A673 (cell line): ENCODE measurements around the gene IFI16. TPM values are rescaled to one million over a fixed set of nuclear protein-coding genes. Genes with fewer than 3 reads are reported as not detected.
A peak's percentile ranks its signal among the peaks of the same experiment; 100 is the strongest.

Experiments
- BruUV-seq: library from RNA; stranded (reverse); fragments of 400-500 nt; replicated peaks from 2 replicates; lab custom pipeline; 2021; lab: Mats Ljungman, UMichigan
- CTCF ChIA-PET: fragments of 300-600 bp; sonication (Branson Sonifier 250); formaldehyde crosslinking; loops from one replicate; lab custom pipeline; 2022; ENCODE audit warnings: antibody characterized with exemption; lab: Charles Lee
- POLR2A ChIA-PET: fragments of 300-600 bp; sonication (Branson Sonifier 250); formaldehyde crosslinking; loops from one replicate; lab custom pipeline; 2022; ENCODE audit warnings: antibody characterized with exemption; ENCODE audit not compliant: low non-redundant PET; lab: Charles Lee
- DNase-seq: peaks from one replicate; pipeline ENCODE4 v3.0.0-alpha.2; 2015; ENCODE audit warnings: low spot score
- H3K27ac ChIP-seq: fragments of 200-600 bp; sonication (generic); 2 replicates; pipeline ENCODE4 v1.5.1; 2016; ENCODE audit warnings: mixed run types, low read depth, mild to moderate bottlenecking, mixed read lengths, antibody characterized with exemption, low read length; ENCODE audit not compliant: poor library complexity, severe bottlenecking
- H3K27me3 ChIP-seq: fragments of 200-600 bp; sonication (generic); replicated peaks from 2 replicates; pipeline ENCODE4 v1.6.1; 2017; ENCODE audit warnings: mixed run types, low read depth, mild to moderate bottlenecking, mixed read lengths, antibody characterized with exemption, low read length; ENCODE audit not compliant: insufficient read depth, poor library complexity
- H3K36me3 ChIP-seq: fragments of 200-600 bp; sonication (generic); 2 replicates; pipeline ENCODE4 v1.6.1; 2016; ENCODE audit warnings: mixed run types, mild to moderate bottlenecking, mixed read lengths, antibody characterized with exemption, low read length; ENCODE audit not compliant: insufficient read depth, poor library complexity, severe bottlenecking
- H3K4me1 ChIP-seq: fragments of 200-600 bp; sonication (generic); 2 replicates; pipeline ENCODE4 v1.6.1; 2017; ENCODE audit warnings: mixed run types, mild to moderate bottlenecking, mixed read lengths, antibody characterized with exemption, low read length; ENCODE audit not compliant: insufficient read depth, poor library complexity, severe bottlenecking
- H3K4me3 ChIP-seq: fragments of 200-600 bp; sonication (generic); 2 replicates; pipeline ENCODE4 v1.5.1; 2016; ENCODE audit warnings: low read depth, mixed run types, mild to moderate bottlenecking, mixed read lengths, low read length; ENCODE audit not compliant: poor library complexity, severe bottlenecking
- H3K9me3 ChIP-seq: fragments of 200-600 bp; sonication (generic); 2 replicates; pipeline ENCODE4 v1.6.1; 2016; ENCODE audit warnings: mixed run types, low read depth, mild to moderate bottlenecking, mixed read lengths, antibody characterized with exemption, low read length; ENCODE audit not compliant: poor library complexity, severe bottlenecking
- EZH2 ChIP-seq: fragments of 200-600 bp; sonication (generic); IDR thresholded peaks from 2 replicates; pipeline ENCODE4 v1.6.1; 2017; ENCODE audit warnings: borderline replicate concordance, low read depth, mild to moderate bottlenecking, mixed read lengths, antibody characterized with exemption, low read length; ENCODE audit not compliant: poor library complexity, severe bottlenecking
- intact Hi-C: fragments of 100-400 bp; cut with micrococcal nuclease; formaldehyde crosslinking; loops from one replicate; pipeline ENCODE4 v1.10.0; 2022; ENCODE audit not compliant: unreplicated experiment
- total RNA-seq: library from RNA; stranded (reverse); gene quantifications from 2 replicates; pipeline ENCODE4 v1.2.3, GENCODE V29; 2021
- TF ChIP-seq, protein P1 (sequence below): fragments of 300-800, 200-600 bp; sonication (generic); conservative IDR thresholded peaks from 2 replicates; pipeline ENCODE4 v1.5.1; 2017; ENCODE audit warnings: low read depth, mild to moderate bottlenecking, antibody characterized with exemption, low read length, moderate library complexity, mixed read lengths

The IFI16 gene
- total RNA-seq, 1 experiment from 2014 or later = 87.4 TPM

DNA sequence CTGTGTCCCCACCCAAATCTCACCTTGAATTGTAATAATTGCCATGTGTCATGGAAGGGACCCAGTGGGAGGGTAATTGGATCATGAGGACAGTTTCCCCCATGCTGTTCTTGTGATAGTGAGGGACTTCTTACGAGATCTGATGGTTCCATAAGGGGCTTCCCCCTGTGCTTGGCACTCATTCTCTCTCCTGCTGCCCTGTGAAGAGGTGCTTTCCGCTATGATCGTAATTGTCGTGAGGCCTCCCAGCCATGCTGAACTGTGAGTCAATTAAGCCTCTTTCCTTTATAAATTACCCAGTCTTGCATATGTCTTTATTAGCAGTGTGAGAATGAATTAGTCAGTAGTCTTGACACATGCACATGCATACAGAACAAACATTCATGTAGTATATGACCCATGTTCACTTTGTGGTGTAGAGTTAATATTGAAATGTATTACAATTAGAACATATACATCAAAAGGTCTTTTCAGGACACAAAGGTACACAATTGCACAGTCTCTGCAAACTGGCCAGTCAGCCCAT lies 16.9 kb upstream of the IFI16 start:
- BruUV-seq = no TSS peak
- Histone ChIP-seq H3K36me3 (no peaks in the 10 kb centered on the region), H3K4me1 (no peaks in the 10 kb centered on the region), H3K9me3 (no peaks in the 10 kb centered on the region), H3K4me3 (no peak overlapping the region), H3K27ac (no peak overlapping the region), H3K27me3 (peaks cover 10% of the 10 kb centered on the region)
- TF ChIP-seq, protein P1, sequence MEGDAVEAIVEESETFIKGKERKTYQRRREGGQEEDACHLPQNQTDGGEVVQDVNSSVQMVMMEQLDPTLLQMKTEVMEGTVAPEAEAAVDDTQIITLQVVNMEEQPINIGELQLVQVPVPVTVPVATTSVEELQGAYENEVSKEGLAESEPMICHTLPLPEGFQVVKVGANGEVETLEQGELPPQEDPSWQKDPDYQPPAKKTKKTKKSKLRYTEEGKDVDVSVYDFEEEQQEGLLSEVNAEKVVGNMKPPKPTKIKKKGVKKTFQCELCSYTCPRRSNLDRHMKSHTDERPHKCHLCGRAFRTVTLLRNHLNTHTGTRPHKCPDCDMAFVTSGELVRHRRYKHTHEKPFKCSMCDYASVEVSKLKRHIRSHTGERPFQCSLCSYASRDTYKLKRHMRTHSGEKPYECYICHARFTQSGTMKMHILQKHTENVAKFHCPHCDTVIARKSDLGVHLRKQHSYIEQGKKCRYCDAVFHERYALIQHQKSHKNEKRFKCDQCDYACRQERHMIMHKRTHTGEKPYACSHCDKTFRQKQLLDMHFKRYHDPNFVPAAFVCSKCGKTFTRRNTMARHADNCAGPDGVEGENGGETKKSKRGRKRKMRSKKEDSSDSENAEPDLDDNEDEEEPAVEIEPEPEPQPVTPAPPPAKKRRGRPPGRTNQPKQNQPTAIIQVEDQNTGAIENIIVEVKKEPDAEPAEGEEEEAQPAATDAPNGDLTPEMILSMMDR = no peak
- TF ChIP-seq EZH2 = no peak
- POLR2A ChIA-PET = no interaction called here
- CTCF ChIA-PET = no interaction called here
- intact Hi-C loops = no loop called here
- DNase-seq = no peak

DNA sequence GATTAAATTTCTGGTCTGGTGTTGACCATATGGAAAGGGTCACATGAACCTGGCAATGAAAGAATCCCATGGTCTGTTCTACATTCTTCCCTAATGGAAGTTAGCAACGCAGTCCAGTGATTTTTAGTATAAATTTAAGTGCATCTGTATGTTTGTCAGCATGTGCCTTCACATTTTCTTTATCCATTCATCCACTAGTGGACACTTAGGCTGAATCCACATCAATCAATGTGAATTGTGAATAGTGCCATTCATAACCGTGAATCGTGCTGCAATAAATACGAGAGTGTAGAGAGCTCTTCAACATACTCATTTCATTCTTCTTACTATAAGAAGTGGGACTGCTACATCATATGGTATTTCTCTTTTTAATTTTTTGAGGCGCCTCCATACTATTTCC lies 12.7 kb upstream of the IFI16 start:
- POLR2A ChIA-PET = no interaction called here
- Histone ChIP-seq H3K27ac (no peak overlapping the region), H3K4me3 (no peak overlapping the region), H3K9me3 (no peaks in the 10 kb centered on the region), H3K36me3 (no peaks in the 10 kb centered on the region), H3K27me3 (no peaks in the 10 kb centered on the region), H3K4me1 (peaks cover 26% of the 10 kb centered on the region)
- BruUV-seq = no TSS peak
- intact Hi-C loops = loop anchor here (5.0 kb wide), 1 partner anchor 795 kb away; no protein-coding TSS in a partner anchor
- CTCF ChIA-PET = no interaction called here
- DNase-seq = no peak
- TF ChIP-seq, protein P1 = no peak
- TF ChIP-seq EZH2 = no peak

DNA sequence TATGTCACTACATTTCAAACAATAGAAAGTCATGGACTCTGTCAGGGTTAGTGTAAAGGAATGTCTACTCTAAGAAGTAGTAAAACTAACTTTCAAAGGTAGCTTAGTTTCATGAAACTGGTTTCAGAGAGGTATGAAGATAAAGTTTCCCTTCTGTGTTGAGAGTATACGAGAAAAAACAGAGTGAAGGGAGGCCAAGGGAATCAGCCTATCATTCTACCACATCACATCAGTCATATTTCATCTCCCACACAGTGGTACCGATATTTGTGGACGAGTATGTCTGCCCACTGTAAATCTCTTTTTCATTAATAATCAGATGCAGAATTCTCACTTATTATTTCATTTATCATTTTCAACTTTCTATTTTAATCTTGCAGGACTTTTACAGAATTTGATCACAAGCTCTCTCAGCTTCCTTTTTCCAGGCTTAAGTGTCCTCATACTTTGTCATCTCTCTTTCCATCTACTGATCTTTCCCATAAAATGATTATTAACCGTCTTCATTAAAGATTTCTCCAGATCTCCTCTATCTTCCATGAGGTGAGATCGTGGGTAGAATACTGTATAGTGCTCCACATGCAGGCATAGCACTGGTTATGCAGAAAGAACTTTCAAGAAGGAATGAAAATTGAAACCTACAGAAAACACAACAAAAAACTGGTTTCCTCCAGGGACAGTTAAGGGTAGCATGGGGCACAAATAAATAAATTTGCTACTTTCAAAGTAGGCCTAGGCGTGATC lies 11.5 kb upstream of the IFI16 start:
- CTCF ChIA-PET = interaction anchor here (1.0 kb wide), 1 partner anchor 492 kb away, joined by 5 read pairs; no protein-coding TSS in a partner anchor
- no peak overlapping the region for H3K27ac ChIP-seq
- H3K27me3 ChIP-seq = no peaks in the 10 kb centered on the region
- DNase-seq = no peak
- POLR2A ChIA-PET = interaction anchor here (0.6 to 0.7 kb wide), 2 partner anchors 57 to 750 kb away, joined by 3 to 4 read pairs; no protein-coding TSS in a partner anchor
- H3K36me3 ChIP-seq = no peaks in the 10 kb centered on the region
- TF ChIP-seq EZH2 = no peak
- TF ChIP-seq, protein P1 = no peak
- H3K9me3 ChIP-seq = no peaks in the 10 kb centered on the region
- peaks cover 26% of the 10 kb centered on the region for H3K4me1 ChIP-seq
- H3K4me3 ChIP-seq = peak overlapping the region; percentile 56
- BruUV-seq = no TSS peak
- intact Hi-C loops = loop anchor here (2.0 to 5.0 kb wide), 2 partner anchors 491 to 796 kb away; no protein-coding TSS in a partner anchor
